ENCODE measurements around the gene CHGA. TPM values are rescaled to one million over a fixed set of nuclear protein-coding genes. Genes with fewer than 3 reads are reported as not detected.
A peak's percentile ranks its signal among the peaks of the same experiment; 100 is the strongest.

Gene CHGA
- total and polyA plus RNA-seq, 2 of the 13 experiments (the other 11 are each of a cell fraction or from before 2014, with no cell fraction given) = not detected

- TF ChIP-seq SAFB2 (CRISPR knock-in tag; IDR thresholded peaks at IDR 0.05; ENCODE audit: borderline replicate concordance, low read depth) = peak; percentile 81
- TF ChIP-seq SMARCC2 (IDR thresholded peaks at IDR 0.05) = no peak
- no peak for TF ChIP-seq PAWR (CRISPR knock-in tag; IDR thresholded peaks at IDR 0.05; ENCODE audit: borderline replicate concordance)
- TF ChIP-seq, protein P1, sequence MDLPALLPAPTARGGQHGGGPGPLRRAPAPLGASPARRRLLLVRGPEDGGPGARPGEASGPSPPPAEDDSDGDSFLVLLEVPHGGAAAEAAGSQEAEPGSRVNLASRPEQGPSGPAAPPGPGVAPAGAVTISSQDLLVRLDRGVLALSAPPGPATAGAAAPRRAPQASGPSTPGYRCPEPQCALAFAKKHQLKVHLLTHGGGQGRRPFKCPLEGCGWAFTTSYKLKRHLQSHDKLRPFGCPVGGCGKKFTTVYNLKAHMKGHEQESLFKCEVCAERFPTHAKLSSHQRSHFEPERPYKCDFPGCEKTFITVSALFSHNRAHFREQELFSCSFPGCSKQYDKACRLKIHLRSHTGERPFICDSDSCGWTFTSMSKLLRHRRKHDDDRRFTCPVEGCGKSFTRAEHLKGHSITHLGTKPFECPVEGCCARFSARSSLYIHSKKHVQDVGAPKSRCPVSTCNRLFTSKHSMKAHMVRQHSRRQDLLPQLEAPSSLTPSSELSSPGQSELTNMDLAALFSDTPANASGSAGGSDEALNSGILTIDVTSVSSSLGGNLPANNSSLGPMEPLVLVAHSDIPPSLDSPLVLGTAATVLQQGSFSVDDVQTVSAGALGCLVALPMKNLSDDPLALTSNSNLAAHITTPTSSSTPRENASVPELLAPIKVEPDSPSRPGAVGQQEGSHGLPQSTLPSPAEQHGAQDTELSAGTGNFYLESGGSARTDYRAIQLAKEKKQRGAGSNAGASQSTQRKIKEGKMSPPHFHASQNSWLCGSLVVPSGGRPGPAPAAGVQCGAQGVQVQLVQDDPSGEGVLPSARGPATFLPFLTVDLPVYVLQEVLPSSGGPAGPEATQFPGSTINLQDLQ (CRISPR knock-in tag; IDR thresholded peaks at IDR 0.05) = peak; percentile 60; the same call in 1 of the 2 replicates
- TF ChIP-seq, protein P2, sequence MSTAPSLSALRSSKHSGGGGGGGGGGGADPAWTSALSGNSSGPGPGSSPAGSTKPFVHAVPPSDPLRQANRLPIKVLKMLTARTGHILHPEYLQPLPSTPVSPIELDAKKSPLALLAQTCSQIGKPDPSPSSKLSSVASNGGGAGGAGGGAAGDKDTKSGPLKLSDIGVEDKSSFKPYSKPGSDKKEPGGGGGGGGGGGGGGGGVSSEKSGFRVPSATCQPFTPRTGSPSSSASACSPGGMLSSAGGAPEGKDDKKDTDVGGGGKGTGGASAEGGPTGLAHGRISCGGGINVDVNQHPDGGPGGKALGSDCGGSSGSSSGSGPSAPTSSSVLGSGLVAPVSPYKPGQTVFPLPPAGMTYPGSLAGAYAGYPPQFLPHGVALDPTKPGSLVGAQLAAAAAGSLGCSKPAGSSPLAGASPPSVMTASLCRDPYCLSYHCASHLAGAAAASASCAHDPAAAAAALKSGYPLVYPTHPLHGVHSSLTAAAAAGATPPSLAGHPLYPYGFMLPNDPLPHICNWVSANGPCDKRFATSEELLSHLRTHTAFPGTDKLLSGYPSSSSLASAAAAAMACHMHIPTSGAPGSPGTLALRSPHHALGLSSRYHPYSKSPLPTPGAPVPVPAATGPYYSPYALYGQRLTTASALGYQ (CRISPR knock-in tag; IDR thresholded peaks at IDR 0.05) = no peak; the same call in 1 of the 2 replicates
- no peak for TF ChIP-seq FOXJ3 (CRISPR knock-in tag; IDR thresholded peaks at IDR 0.05; ENCODE audit: borderline replicate concordance)
- TF ChIP-seq, protein P3, sequence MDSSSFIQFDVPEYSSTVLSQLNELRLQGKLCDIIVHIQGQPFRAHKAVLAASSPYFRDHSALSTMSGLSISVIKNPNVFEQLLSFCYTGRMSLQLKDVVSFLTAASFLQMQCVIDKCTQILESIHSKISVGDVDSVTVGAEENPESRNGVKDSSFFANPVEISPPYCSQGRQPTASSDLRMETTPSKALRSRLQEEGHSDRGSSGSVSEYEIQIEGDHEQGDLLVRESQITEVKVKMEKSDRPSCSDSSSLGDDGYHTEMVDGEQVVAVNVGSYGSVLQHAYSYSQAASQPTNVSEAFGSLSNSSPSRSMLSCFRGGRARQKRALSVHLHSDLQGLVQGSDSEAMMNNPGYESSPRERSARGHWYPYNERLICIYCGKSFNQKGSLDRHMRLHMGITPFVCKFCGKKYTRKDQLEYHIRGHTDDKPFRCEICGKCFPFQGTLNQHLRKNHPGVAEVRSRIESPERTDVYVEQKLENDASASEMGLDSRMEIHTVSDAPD (CRISPR knock-in tag; IDR thresholded peaks at IDR 0.05) = no peak
- TF ChIP-seq KLF11 (CRISPR knock-in tag; IDR thresholded peaks at IDR 0.05) = peak; percentile 94
- no peak for TF ChIP-seq SMAD1 (CRISPR knock-in tag; IDR thresholded peaks at IDR 0.05; ENCODE audit: borderline replicate concordance, low read depth)
- peak; percentile 81 for TF ChIP-seq ZNF639 (CRISPR knock-in tag; conservative IDR thresholded peaks at IDR 0.05)
- no peak for TF ChIP-seq CENPX (CRISPR knock-in tag; IDR thresholded peaks at IDR 0.05)
- TF ChIP-seq ZSCAN20 (CRISPR knock-in tag; IDR thresholded peaks at IDR 0.05; ENCODE audit: borderline replicate concordance) = peak; percentile 87; the same call in 1 of the 2 replicates
- TF ChIP-seq BRD4 (CRISPR knock-in tag; IDR thresholded peaks at IDR 0.05) = no peak
- 0 out of 2 replicates have a peak, but pooled peaks have one; percentile 44 for TF ChIP-seq NCOA1 (CRISPR knock-in tag; IDR thresholded peaks at IDR 0.05)
- 0 out of 2 replicates have a peak, but pooled peaks have one; percentile 35 for TF ChIP-seq RFXANK (CRISPR knock-in tag; IDR thresholded peaks at IDR 0.05)
- TF ChIP-seq MTA1 (CRISPR knock-in tag; IDR thresholded peaks at IDR 0.05; ENCODE audit: borderline replicate concordance) = 0 out of 2 replicates have a peak, but pooled peaks have one; percentile 37
- peak; percentile 59; the same call in 1 of the 2 replicates for TF ChIP-seq ZFY (CRISPR knock-in tag; IDR thresholded peaks at IDR 0.05)
- no peak for TF ChIP-seq CEBPZ (IDR thresholded peaks at IDR 0.05; ENCODE audit: low read length)
These were observed at the start of gene CHGA (continued) for GRCh38 chr14:92922883-92923743.
